GM06990 (cell line): ENCODE results near the gene DCAF6.
A peak's percentile ranks its signal among the peaks of the same experiment; 100 is the strongest.

Source experiments
- DNase-seq: peaks from one replicate; pipeline ENCODE4 v3.0.0-alpha.2; 2011; ENCODE audit not compliant: insufficient read length; ENCODE audit errors: extremely low read depth
- H3K27me3 ChIP-seq: replicated peaks from 2 replicates; pipeline ENCODE4 v1.6.0; 2011; ENCODE audit warnings: low read length; ENCODE audit not compliant: control insufficient read depth, insufficient read depth
- H3K36me3 ChIP-seq: 2 replicates; pipeline ENCODE4 v1.5.1; 2011; ENCODE audit warnings: low read length; ENCODE audit not compliant: control insufficient read depth, insufficient read depth
- H3K4me3 ChIP-seq: replicated peaks from 2 replicates; pipeline ENCODE4 v1.5.1; 2011; ENCODE audit warnings: low read depth, mild to moderate bottlenecking, control low read depth, low read length
- TF ChIP-seq, protein P1 (sequence below): IDR thresholded peaks from 2 replicates; pipeline ENCODE4 v1.5.1; 2011; ENCODE audit warnings: low read length, control low read depth, mild to moderate bottlenecking, inconsistent platforms; ENCODE audit not compliant: insufficient read depth, poor library complexity, severe bottlenecking

Gene DCAF6

GRCh38 chr1:168091720-168092550, 155.5 kb downstream of the DCAF6 start:
- no peaks in the 10 kb centered on the region for H3K36me3 ChIP-seq
- no peak overlapping the region for H3K4me3 ChIP-seq
- H3K27me3 ChIP-seq, result peaks cover 2% of the 10 kb centered on the region; the same call in 1 of the 2 replicates
- TF ChIP-seq, protein P1, sequence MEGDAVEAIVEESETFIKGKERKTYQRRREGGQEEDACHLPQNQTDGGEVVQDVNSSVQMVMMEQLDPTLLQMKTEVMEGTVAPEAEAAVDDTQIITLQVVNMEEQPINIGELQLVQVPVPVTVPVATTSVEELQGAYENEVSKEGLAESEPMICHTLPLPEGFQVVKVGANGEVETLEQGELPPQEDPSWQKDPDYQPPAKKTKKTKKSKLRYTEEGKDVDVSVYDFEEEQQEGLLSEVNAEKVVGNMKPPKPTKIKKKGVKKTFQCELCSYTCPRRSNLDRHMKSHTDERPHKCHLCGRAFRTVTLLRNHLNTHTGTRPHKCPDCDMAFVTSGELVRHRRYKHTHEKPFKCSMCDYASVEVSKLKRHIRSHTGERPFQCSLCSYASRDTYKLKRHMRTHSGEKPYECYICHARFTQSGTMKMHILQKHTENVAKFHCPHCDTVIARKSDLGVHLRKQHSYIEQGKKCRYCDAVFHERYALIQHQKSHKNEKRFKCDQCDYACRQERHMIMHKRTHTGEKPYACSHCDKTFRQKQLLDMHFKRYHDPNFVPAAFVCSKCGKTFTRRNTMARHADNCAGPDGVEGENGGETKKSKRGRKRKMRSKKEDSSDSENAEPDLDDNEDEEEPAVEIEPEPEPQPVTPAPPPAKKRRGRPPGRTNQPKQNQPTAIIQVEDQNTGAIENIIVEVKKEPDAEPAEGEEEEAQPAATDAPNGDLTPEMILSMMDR, result no peak
- DNase-seq, result no peak

DNA sequence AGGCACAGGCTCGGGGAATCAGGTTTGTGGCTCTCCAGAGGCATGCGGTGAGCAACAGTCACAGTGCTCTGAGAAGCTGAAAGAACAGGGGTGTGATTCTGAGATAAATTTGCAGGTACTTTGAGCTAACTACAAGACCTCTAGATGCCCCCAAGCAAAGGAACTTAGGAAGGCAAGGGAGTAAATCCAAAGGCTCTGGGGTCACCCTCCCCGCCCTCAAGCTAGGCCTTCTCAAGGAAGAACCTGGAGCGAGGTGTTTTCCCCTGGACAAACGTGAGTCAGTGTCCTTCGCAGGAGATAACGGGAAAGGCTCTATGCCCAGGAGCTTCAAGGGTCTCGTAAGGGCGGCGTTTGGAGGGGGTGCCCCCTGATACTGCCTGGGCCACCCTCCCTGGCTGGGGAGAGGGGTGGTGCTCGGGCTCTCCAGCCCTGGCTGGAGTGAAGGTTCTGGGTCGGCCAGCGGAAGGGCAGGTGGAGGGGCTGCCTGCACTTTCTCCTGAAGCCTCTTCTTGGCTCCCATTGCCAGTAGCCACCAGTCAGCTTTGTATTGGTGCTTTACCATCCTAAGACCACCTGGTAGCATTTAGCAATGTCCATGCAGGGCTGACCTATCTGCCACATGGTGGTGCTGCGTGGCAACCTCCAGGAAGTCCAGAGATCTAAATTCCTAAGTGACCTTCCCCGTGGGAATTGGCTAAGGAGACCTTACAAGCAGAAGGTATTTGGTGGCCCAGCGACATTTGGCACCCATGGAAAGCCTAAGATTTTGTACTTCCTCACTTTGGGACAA, 156.3 kb downstream of the DCAF6 start:
- peaks cover 2% of the 10 kb centered on the region for H3K27me3 ChIP-seq
- H3K36me3 ChIP-seq, result no peaks in the 10 kb centered on the region
- DNase-seq, result no peak
- no peak overlapping the region for H3K4me3 ChIP-seq
- TF ChIP-seq, protein P1, result peak; percentile 9

- Histone ChIP-seq H3K4me3 (no peak overlapping the region), H3K27me3 (peaks cover 2% of the 10 kb centered on the region), H3K36me3 (no peaks in the 10 kb centered on the region)
- no peak for DNase-seq
- TF ChIP-seq, protein P1, result no peak
These were observed 157.1 kb downstream of the DCAF6 start for GRCh38 chr1:168093616-168094015.

- H3K27me3 ChIP-seq, result peaks cover 2% of the 10 kb centered on the region
- H3K4me3 ChIP-seq, result no peak overlapping the region
- H3K36me3 ChIP-seq, result no peaks in the 10 kb centered on the region
- no peak for DNase-seq
- TF ChIP-seq, protein P1, result no peak
These were observed 159.0 kb downstream of the DCAF6 start for GRCh38 chr1:168095476-168095875.

DNA sequence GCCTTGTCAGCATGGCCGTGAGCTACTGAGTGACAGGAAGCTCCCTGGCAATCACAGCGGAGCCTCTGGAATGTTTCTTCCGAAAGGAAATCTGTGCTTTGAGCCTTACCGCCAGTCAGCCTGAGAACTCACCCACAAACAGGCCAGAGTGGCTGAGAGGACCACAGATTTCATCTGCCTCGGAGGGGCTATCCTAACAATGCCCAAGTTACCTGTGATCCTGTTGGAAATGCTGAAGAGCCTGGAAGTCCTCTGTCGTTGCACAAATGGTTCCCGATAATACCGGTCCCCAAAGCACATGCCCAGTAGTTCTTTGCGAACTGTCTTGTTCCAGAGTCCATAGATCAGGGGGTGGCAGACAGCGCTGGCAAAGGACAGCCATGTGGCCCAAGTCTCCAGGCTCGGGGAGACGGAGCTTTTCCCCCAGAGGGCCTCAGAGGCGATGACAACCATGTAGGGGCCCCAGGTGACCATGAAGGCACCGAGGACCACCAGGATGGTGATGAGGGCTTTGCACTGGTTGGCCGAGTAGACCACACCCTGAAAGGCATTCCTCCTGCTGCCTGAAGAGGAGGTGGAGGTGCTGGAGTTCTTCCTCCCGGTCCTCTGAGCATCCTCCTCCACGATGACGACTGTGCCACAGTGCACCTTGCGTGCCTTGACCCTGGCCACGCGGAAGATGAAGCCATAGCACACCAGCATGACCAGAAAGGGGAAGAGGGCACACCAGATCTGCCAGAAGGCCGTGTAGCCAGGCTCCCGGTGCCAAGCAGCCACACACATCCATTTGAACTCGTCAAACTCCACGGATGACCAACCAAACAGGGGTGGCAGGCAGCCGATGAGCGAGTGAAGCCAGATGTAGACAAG, 160.0 kb downstream of the DCAF6 start:
- peaks cover 2% of the 10 kb centered on the region for H3K27me3 ChIP-seq
- no peaks in the 10 kb centered on the region for H3K36me3 ChIP-seq
- no peak overlapping the region for H3K4me3 ChIP-seq
- no peak for DNase-seq
- TF ChIP-seq, protein P1, result no peak
